SK-N-SH treated with all-trans-retinoic acid at 6 μM for 48 hours (cell line): ENCODE measurements around the gene VSIG10L.

Source experiments
- ATAC-seq: fragments of 200-7000 bp; cut with Tn5 transposase; 3 replicates; pipeline ENCODE4 v1.9.1; 2020; ENCODE audit warnings: mild to moderate bottlenecking, moderate library complexity
- ARNTL ChIP-seq: fragments of 450-650 bp; formaldehyde crosslinking; IDR thresholded peaks from 2 replicates; pipeline ENCODE4 v1.5.0; 2020; ENCODE audit warnings: low read depth, mild to moderate bottlenecking, moderate library complexity, borderline replicate concordance
- CSDC2 ChIP-seq: fragments of 250-450 bp; sonication (Bioruptor Pico); IDR thresholded peaks from 2 replicates; pipeline ENCODE4 v1.5.0; 2020; ENCODE audit warnings: mild to moderate bottlenecking, moderate library complexity
- ESRRG ChIP-seq: fragments of 250-450 bp; sonication (Bioruptor Pico); IDR thresholded peaks from 2 replicates; pipeline ENCODE4 v1.6.1; 2021; ENCODE audit warnings: mild to moderate bottlenecking
- GLIS3 ChIP-seq: fragments of 250-450 bp; sonication (Bioruptor Pico); IDR thresholded peaks from 2 replicates; pipeline ENCODE4 v1.5.0; 2020; ENCODE audit warnings: mild to moderate bottlenecking, moderate library complexity
- OSR1 ChIP-seq: fragments of 250-450 bp; sonication (Bioruptor Pico); IDR thresholded peaks from 2 replicates; pipeline ENCODE4 v1.8.0; 2022; ENCODE audit warnings: moderate library complexity, mild to moderate bottlenecking, inconsistent platforms
- RARB ChIP-seq: fragments of 250-450 bp; sonication (Bioruptor Pico); IDR thresholded peaks from 2 replicates; pipeline ENCODE4 v1.8.0; 2021; ENCODE audit warnings: mild to moderate bottlenecking, moderate library complexity
- SNAI2 ChIP-seq: fragments of 250-450 bp; sonication (Bioruptor Pico); IDR thresholded peaks from 2 replicates; pipeline ENCODE4 v1.5.0; 2020; ENCODE audit warnings: mild to moderate bottlenecking, moderate library complexity
- TCF4 ChIP-seq: fragments of 250-450 bp; sonication (Bioruptor Pico); IDR thresholded peaks from 2 replicates; pipeline ENCODE4 v1.8.0; 2021; ENCODE audit warnings: mild to moderate bottlenecking, moderate library complexity, borderline replicate concordance
- TOX ChIP-seq: fragments of 250-450 bp; sonication (Bioruptor Pico); IDR thresholded peaks from 2 replicates; pipeline ENCODE4 v1.8.0; 2021; ENCODE audit warnings: mild to moderate bottlenecking, moderate library complexity, borderline replicate concordance
- ZFP3 ChIP-seq: fragments of 250-450 bp; sonication (Bioruptor Pico); IDR thresholded peaks from 2 replicates; pipeline ENCODE4 v1.5.0; 2020; ENCODE audit warnings: mild to moderate bottlenecking, moderate library complexity
- ZFP30 ChIP-seq: fragments of 450-650 bp; formaldehyde crosslinking; IDR thresholded peaks from 2 replicates; pipeline ENCODE4 v1.5.0; 2022; ENCODE audit warnings: mild to moderate bottlenecking, moderate library complexity
- ZNF565 ChIP-seq: fragments of 450-650 bp; formaldehyde crosslinking; conservative IDR thresholded peaks from 2 replicates; pipeline ENCODE4 v1.5.0; 2020; ENCODE audit warnings: low read depth, mild to moderate bottlenecking, moderate library complexity
- ZNF70 ChIP-seq: fragments of 450-650 bp; formaldehyde crosslinking; IDR thresholded peaks from 2 replicates; pipeline ENCODE4 v1.5.0; 2020; ENCODE audit warnings: mild to moderate bottlenecking, moderate library complexity
- ZNF8 ChIP-seq: fragments of 450-650 bp; formaldehyde crosslinking; IDR thresholded peaks from 2 replicates; pipeline ENCODE4 v1.5.0; 2020; ENCODE audit warnings: mild to moderate bottlenecking, moderate library complexity
- TF ChIP-seq, protein P1 (sequence below): fragments of 250-450 bp; sonication (Bioruptor Pico); IDR thresholded peaks from 2 replicates; pipeline ENCODE4 v1.5.1; 2020; ENCODE audit warnings: low read depth, mild to moderate bottlenecking, moderate library complexity
- TF ChIP-seq, protein P2 (sequence below): fragments of 250-450 bp; sonication (Bioruptor Pico); IDR thresholded peaks from 2 replicates; pipeline ENCODE4 v1.5.1; 2021; ENCODE audit warnings: mild to moderate bottlenecking, moderate library complexity
- TF ChIP-seq, protein P3 (sequence below): fragments of 250-450 bp; sonication (Bioruptor Pico); IDR thresholded peaks from 2 replicates; pipeline ENCODE4 v1.5.0; 2020; ENCODE audit warnings: mild to moderate bottlenecking, moderate library complexity
- TF ChIP-seq, protein P4 (sequence below): fragments of 250-450 bp; sonication (Bioruptor Pico); IDR thresholded peaks from 2 replicates; pipeline ENCODE4 v1.8.0; 2021; ENCODE audit warnings: low read depth, mild to moderate bottlenecking, moderate library complexity, borderline replicate concordance
- TF ChIP-seq, protein P5 (sequence below): fragments of 250-450 bp; sonication (Bioruptor Pico); IDR thresholded peaks from 2 replicates; pipeline ENCODE4 v1.8.0; 2020; ENCODE audit warnings: mild to moderate bottlenecking, moderate library complexity, borderline replicate concordance

Gene VSIG10L

DNA sequence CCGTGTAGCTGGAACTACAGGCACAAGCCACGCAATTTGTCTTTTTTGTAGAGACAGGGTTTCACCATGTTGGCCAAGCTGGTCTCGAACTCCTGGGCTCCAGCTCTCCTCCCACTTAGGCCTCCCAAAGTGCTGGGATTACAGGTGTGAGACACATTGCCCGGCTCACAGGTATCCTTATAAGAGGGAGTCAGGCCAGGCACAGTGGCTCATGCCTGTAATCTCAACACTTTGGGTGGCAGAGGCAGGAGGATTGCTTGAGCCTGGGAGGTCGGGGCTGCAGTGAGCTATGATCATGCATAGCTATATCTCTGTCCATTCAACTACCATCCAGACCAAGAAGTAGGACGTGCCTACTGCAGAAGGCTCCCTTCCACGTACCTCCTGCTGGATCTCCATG, 40.7 kb downstream of the VSIG10L start:
- no peak for ATAC-seq

DNA sequence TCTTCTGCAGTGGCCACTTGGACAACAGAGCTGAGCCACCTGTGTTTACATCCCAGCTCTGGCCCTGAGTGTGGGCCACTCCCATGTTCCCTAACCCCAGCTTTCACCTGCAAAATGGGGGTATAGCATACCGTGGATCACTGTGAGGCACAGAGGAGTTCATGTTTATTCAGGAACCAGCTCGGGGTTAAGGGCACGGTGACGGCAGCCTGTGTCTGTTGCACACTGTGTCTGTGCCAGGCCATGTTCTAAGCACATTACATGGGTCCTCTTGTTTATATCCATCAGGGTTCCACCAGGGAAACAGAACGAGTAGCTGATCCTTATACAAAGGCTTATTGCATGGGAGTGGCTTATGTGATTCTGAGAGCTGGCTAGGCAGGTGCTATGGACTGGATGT, 44.5 kb downstream of the VSIG10L start:
- no peak for TF ChIP-seq ZNF8 (CRISPR knock-in tag)
- TF ChIP-seq, protein P1, sequence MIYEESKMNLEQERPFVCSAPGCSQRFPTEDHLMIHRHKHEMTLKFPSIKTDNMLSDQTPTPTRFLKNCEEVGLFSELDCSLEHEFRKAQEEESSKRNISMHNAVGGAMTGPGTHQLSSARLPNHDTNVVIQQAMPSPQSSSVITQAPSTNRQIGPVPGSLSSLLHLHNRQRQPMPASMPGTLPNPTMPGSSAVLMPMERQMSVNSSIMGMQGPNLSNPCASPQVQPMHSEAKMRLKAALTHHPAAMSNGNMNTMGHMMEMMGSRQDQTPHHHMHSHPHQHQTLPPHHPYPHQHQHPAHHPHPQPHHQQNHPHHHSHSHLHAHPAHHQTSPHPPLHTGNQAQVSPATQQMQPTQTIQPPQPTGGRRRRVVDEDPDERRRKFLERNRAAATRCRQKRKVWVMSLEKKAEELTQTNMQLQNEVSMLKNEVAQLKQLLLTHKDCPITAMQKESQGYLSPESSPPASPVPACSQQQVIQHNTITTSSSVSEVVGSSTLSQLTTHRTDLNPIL (CRISPR knock-in tag): no peak
- no peak for TF ChIP-seq ZFP3
- TF ChIP-seq ZNF565 (CRISPR knock-in tag): no peak
- no peak for TF ChIP-seq OSR1 (CRISPR knock-in tag)
- TF ChIP-seq TCF4 (CRISPR knock-in tag): no peak
- TF ChIP-seq, protein P2, sequence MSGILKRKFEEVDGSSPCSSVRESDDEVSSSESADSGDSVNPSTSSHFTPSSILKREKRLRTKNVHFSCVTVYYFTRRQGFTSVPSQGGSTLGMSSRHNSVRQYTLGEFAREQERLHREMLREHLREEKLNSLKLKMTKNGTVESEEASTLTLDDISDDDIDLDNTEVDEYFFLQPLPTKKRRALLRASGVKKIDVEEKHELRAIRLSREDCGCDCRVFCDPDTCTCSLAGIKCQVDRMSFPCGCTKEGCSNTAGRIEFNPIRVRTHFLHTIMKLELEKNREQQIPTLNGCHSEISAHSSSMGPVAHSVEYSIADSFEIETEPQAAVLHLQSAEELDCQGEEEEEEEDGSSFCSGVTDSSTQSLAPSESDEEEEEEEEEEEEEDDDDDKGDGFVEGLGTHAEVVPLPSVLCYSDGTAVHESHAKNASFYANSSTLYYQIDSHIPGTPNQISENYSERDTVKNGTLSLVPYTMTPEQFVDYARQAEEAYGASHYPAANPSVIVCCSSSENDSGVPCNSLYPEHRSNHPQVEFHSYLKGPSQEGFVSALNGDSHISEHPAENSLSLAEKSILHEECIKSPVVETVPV: no peak
- TF ChIP-seq, protein P3, sequence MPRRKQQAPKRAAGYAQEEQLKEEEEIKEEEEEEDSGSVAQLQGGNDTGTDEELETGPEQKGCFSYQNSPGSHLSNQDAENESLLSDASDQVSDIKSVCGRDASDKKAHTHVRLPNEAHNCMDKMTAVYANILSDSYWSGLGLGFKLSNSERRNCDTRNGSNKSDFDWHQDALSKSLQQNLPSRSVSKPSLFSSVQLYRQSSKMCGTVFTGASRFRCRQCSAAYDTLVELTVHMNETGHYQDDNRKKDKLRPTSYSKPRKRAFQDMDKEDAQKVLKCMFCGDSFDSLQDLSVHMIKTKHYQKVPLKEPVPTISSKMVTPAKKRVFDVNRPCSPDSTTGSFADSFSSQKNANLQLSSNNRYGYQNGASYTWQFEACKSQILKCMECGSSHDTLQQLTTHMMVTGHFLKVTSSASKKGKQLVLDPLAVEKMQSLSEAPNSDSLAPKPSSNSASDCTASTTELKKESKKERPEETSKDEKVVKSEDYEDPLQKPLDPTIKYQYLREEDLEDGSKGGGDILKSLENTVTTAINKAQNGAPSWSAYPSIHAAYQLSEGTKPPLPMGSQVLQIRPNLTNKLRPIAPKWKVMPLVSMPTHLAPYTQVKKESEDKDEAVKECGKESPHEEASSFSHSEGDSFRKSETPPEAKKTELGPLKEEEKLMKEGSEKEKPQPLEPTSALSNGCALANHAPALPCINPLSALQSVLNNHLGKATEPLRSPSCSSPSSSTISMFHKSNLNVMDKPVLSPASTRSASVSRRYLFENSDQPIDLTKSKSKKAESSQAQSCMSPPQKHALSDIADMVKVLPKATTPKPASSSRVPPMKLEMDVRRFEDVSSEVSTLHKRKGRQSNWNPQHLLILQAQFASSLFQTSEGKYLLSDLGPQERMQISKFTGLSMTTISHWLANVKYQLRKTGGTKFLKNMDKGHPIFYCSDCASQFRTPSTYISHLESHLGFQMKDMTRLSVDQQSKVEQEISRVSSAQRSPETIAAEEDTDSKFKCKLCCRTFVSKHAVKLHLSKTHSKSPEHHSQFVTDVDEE (CRISPR knock-in tag): no peak
- TF ChIP-seq TOX (CRISPR knock-in tag): no peak
- TF ChIP-seq CSDC2 (CRISPR knock-in tag): no peak
- TF ChIP-seq, protein P4, sequence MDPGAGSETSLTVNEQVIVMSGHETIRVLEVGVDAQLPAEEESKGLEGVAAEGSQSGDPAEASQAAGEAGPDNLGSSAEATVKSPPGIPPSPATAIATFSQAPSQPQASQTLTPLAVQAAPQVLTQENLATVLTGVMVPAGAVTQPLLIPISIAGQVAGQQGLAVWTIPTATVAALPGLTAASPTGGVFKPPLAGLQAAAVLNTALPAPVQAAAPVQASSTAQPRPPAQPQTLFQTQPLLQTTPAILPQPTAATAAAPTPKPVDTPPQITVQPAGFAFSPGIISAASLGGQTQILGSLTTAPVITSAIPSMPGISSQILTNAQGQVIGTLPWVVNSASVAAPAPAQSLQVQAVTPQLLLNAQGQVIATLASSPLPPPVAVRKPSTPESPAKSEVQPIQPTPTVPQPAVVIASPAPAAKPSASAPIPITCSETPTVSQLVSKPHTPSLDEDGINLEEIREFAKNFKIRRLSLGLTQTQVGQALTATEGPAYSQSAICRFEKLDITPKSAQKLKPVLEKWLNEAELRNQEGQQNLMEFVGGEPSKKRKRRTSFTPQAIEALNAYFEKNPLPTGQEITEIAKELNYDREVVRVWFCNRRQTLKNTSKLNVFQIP: no peak
- ATAC-seq: no peak

More for the DNA sequence above, 40.7 kb downstream of the VSIG10L start:
- TF ChIP-seq, protein P4: no peak
- TF ChIP-seq RARB (CRISPR knock-in tag) (no peak), CSDC2 (CRISPR knock-in tag) (no peak), SNAI2 (CRISPR knock-in tag) (no peak), ZNF70 (CRISPR knock-in tag) (no peak), TOX (CRISPR knock-in tag) (no peak), ARNTL (CRISPR knock-in tag) (no peak)
- TF ChIP-seq, protein P2: no peak

DNA sequence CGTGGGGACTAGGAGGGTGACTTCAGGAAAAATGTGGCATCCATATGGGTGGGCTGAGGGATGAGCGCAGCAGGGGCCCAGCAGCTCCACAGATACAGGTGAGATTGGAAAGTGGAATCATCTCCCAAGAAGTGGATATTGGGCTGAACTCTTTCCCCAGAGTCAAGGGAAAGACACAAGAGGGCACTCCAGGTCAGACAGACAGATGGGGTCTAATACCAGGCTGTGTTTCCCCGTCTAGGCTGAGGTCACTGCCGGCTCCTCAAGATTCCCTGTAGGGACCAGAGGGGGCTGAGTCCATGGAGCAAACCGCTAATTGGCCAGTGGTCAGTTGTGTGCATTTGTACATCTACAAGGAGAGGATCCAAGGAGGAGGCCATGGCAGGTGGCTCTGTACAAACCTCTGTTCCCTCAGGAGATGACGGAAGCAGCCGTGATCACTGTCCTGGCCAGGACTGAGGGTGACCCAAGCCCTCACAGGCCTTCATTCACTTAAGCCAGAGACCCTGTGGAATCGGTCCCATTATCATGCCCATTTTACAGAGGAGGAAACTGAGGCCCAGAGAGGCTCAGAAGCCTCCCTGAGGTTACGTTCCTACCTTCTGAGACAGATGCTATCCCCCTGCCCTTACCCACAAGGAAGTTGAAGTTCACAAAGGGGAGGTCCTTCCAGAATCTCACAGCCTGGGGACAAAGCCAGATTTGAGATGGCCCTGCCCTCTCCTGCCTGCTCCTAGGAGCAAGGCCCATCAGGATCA, 45.4 kb downstream of the VSIG10L start:
- ATAC-seq: peak; percentile 41
- no peak for TF ChIP-seq ZNF565 (CRISPR knock-in tag)
- no peak for TF ChIP-seq CSDC2 (CRISPR knock-in tag)
- no peak for TF ChIP-seq GLIS3
- no peak for TF ChIP-seq ESRRG (CRISPR knock-in tag)
- TF ChIP-seq TCF4 (CRISPR knock-in tag): no peak
- TF ChIP-seq OSR1 (CRISPR knock-in tag): no peak
- TF ChIP-seq ZNF8 (CRISPR knock-in tag): no peak
- TF ChIP-seq, protein P2: no peak
- TF ChIP-seq ZFP30 (CRISPR knock-in tag): no peak
- TF ChIP-seq, protein P5, sequence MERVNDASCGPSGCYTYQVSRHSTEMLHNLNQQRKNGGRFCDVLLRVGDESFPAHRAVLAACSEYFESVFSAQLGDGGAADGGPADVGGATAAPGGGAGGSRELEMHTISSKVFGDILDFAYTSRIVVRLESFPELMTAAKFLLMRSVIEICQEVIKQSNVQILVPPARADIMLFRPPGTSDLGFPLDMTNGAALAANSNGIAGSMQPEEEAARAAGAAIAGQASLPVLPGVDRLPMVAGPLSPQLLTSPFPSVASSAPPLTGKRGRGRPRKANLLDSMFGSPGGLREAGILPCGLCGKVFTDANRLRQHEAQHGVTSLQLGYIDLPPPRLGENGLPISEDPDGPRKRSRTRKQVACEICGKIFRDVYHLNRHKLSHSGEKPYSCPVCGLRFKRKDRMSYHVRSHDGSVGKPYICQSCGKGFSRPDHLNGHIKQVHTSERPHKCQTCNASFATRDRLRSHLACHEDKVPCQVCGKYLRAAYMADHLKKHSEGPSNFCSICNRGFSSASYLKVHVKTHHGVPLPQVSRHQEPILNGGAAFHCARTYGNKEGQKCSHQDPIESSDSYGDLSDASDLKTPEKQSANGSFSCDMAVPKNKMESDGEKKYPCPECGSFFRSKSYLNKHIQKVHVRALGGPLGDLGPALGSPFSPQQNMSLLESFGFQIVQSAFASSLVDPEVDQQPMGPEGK (CRISPR knock-in tag): no peak
- no peak for TF ChIP-seq ARNTL (CRISPR knock-in tag)
- no peak for TF ChIP-seq SNAI2 (CRISPR knock-in tag)
- TF ChIP-seq ZNF70 (CRISPR knock-in tag): no peak
- TF ChIP-seq, protein P1 (CRISPR knock-in tag): no peak
- no peak for TF ChIP-seq TOX (CRISPR knock-in tag)
- no peak for TF ChIP-seq ZFP3
